ENCODE measurements around the gene ARHGAP28.

ARHGAP28 gene, protein sequence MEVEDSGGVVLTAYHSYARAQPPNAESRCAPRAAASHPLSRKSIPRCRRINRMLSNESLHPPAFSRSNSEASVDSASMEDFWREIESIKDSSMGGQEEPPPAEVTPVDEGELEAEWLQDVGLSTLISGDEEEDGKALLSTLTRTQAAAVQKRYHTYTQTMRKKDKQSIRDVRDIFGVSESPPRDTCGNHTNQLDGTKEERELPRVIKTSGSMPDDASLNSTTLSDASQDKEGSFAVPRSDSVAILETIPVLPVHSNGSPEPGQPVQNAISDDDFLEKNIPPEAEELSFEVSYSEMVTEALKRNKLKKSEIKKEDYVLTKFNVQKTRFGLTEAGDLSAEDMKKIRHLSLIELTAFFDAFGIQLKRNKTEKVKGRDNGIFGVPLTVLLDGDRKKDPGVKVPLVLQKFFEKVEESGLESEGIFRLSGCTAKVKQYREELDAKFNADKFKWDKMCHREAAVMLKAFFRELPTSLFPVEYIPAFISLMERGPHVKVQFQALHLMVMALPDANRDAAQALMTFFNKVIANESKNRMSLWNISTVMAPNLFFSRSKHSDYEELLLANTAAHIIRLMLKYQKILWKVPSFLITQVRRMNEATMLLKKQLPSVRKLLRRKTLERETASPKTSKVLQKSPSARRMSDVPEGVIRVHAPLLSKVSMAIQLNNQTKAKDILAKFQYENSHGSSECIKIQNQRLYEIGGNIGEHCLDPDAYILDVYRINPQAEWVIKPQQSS

GRCh38 chr18:6729247-6730091, at the start of gene ARHGAP28:
Gene ARHGAP28, plus strand, starts transcription at chr18:6729716. Its CDS starts 106 bp downstream, at chr18:6729822.
- Mint-ChIP-seq H3K36me3 (no peaks in the 10 kb centered on the region), H3K9me3 (no peaks in the 10 kb centered on the region), H3K27me3 (peaks cover 23% of the 10 kb centered on the region), H3K4me1 (peaks cover 5% of the 10 kb centered on the region), H3K4me3 (peak within 1 kb of the TSS; percentile 62), H3K27ac (peak within 1 kb of the TSS; percentile 58)
- peak; percentile 22 for DNase-seq
- CTCF ChIA-PET = no interaction called here

DNA sequence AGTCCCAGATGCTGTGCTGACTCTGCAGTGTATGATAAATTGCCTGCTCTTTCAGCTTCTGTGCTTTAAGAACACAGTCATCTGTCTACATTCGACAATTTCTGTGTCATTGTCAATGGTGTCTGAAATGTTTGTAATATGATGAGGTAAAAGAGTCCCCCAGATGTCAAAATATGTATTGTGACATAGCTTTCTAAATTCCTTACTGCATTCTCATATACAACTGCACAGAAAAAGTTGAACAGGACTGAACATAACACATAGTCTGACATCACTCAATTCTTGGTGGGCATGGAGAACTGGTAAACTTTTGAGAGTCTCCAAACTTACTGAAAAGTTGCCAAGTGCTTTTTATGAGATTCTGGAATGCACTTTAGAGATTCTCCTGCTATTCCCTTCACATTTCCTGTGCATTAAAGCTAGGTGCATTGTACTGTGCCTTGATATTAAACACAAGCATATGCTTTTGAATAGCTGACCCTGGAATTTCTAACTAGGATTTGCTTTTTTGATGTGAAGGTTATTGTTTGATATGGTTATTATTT, 48.1 kb upstream of the ARHGAP28 start:
- Mint-ChIP-seq H3K9me3 (no peaks in the 10 kb centered on the region), H3K4me3 (no peak overlapping the region), H3K27ac (no peak overlapping the region), H3K27me3 (no peaks in the 10 kb centered on the region), H3K4me1 (no peaks in the 10 kb centered on the region), H3K36me3 (no peaks in the 10 kb centered on the region)
- no peak for DNase-seq
- CTCF ChIA-PET = no interaction called here

DNA sequence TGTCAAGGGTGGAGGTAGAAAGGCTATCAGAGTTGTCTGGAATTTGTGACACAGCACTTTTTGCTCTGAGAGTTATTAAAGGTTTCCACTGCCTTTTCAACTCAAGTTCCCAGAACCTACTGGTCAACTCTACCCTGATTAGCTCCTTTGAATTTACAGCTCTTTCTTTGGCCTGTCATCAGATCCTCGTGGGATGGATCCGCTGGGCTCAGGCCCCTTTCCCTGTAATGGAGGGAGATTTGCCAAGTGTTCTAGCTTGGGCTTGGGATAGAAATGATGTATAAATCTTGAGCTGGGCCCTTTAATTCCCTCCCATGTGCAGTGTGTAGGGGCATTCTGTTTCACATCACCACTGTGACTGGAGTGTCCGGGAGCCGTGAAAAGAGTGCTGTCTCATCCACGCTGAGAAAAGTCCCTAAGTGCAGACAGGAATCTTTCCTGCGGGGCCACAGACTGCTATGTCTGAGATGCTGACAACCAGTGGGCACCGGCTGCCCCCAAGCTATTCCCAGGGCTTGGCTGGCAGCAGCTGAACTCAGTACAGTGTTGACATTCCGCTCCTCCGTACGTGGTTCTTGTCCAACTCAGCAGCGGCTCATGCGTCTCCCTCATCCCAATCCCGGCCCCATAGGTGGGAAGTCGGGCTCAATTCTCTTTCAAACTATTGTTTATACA, 46.9 kb upstream of the ARHGAP28 start:
- Mint-ChIP-seq H3K36me3 (no peaks in the 10 kb centered on the region), H3K9me3 (no peaks in the 10 kb centered on the region), H3K27ac (no peak overlapping the region), H3K4me3 (no peak overlapping the region), H3K27me3 (no peaks in the 10 kb centered on the region), H3K4me1 (no peaks in the 10 kb centered on the region)
- CTCF ChIA-PET = no interaction called here
- no peak for DNase-seq

DNA sequence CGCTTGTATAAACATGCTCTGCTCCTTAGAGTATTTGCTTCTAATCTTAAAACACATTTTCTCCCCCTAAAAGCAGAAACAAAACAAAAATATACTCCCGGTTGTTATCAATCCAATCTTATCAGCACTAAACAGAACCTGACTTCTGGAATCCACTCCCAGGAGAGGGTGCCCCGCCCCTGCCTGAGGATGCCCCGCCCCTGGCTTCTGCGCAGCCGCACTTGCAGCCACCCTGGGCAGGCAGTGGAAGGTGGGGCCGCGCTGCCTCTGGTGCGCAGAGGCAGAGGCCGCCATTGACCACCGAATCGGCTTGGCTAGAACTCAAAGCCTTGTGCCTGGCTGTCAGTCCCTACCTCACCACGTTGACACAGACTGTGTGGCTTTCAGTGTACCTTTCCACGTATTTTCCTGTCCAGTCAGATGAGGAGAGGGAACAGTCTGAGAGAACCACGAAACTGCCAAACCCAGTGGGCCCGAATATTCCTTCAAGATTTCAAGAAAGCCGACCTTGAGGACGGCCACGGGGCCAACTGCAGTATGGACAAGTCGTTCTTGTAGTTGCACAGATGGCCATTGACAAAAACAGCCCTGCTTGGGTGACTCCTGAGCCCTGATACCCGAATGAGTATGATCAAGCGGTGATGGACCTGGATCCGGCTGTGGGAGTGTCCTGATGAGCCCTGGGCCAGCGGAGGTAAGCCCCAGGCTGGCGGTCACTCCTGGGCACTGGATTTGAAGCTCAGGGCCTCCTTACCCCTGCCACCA, 46.2 kb upstream of the ARHGAP28 start:
- H3K36me3 Mint-ChIP-seq = no peaks in the 10 kb centered on the region
- no peaks in the 10 kb centered on the region for H3K9me3 Mint-ChIP-seq
- H3K4me1 Mint-ChIP-seq = no peaks in the 10 kb centered on the region
- CTCF ChIA-PET = no interaction called here
- H3K4me3 Mint-ChIP-seq = no peak overlapping the region
- H3K27me3 Mint-ChIP-seq = no peaks in the 10 kb centered on the region
- DNase-seq = no peak
- H3K27ac Mint-ChIP-seq = no peak overlapping the region

- DNase-seq = no peak
- CTCF ChIA-PET = no interaction called here
- Mint-ChIP-seq H3K4me3 (no peak overlapping the region), H3K27me3 (no peaks in the 10 kb centered on the region), H3K36me3 (no peaks in the 10 kb centered on the region), H3K27ac (no peak overlapping the region), H3K4me1 (no peaks in the 10 kb centered on the region), H3K9me3 (no peaks in the 10 kb centered on the region)
These were observed 41.8 kb upstream of the ARHGAP28 start for GRCh38 chr18:6687676-6688075.

DNA sequence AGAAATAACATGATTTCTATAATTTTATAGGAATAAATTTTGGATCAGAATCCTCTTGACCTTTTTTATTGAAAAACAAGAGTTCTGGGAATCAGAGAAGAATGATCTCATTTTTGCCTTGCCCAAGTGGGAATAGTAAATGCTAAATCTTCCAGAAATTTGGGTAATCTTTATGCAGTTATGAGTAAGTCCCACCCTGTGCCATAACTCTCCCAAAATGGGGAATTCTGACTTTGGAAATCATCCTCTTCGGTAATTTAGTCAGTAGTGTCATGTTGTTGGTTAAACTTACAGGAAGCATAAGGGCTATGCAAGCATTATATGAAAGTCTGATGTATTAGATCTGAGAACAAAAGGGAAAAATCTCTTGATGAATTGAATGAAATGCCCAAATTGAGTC, 20.6 kb upstream of the ARHGAP28 start:
- CTCF ChIA-PET = no interaction called here
- DNase-seq = no peak
- Mint-ChIP-seq H3K27me3 (no peaks in the 10 kb centered on the region), H3K9me3 (peaks cover 8% of the 10 kb centered on the region), H3K4me3 (no peak overlapping the region), H3K4me1 (no peaks in the 10 kb centered on the region), H3K36me3 (no peaks in the 10 kb centered on the region), H3K27ac (no peak overlapping the region)

DNA sequence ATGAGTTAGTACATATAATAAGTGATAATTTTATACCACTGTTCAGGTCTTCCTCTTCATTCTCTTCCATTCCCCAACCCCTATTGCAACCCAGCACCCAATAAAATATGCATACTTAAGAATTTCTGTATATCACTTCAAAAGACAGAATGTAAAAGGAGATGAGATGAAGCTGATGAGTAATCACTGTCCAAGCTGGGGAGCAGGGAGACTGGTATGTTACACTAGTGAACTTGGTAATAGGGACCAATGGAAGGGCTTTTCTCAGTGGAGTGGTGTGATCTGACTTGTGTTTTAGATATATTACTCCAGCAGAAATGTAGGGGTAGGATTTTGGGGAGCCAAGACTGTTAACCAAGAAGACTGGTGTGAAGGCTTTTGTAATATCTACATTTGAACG, 18.0 kb upstream of the ARHGAP28 start:
- H3K27ac Mint-ChIP-seq = no peak overlapping the region
- H3K4me1 Mint-ChIP-seq = no peaks in the 10 kb centered on the region
- H3K9me3 Mint-ChIP-seq = peaks cover 6% of the 10 kb centered on the region
- H3K4me3 Mint-ChIP-seq = no peak overlapping the region
- H3K36me3 Mint-ChIP-seq = no peaks in the 10 kb centered on the region
- no peaks in the 10 kb centered on the region for H3K27me3 Mint-ChIP-seq
- DNase-seq = no peak
- CTCF ChIA-PET = no interaction called here

DNA sequence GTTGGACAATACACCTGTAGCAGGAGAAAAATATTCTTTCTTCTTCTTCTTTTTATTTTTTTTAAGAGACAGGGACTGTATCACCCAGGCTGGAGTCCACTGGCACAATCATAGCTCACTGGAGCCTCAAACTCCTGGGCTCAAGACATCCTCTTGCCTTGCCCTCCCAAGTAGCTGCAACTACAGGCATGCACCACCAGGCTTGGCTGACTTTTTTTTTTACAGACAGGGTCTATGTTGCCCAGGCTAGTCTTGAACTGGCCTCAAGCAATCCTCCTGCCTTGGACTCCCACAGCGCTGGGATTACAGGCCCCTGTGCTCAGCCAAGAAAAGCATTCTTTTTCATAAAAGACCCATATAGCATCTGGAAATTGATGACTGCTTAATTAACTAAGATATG, 17.1 kb upstream of the ARHGAP28 start:
- Mint-ChIP-seq H3K36me3 (no peaks in the 10 kb centered on the region), H3K9me3 (peaks cover 2% of the 10 kb centered on the region), H3K27ac (no peak overlapping the region), H3K4me1 (no peaks in the 10 kb centered on the region), H3K27me3 (no peaks in the 10 kb centered on the region), H3K4me3 (no peak overlapping the region)
- no peak for DNase-seq
- CTCF ChIA-PET = no interaction called here

DNA sequence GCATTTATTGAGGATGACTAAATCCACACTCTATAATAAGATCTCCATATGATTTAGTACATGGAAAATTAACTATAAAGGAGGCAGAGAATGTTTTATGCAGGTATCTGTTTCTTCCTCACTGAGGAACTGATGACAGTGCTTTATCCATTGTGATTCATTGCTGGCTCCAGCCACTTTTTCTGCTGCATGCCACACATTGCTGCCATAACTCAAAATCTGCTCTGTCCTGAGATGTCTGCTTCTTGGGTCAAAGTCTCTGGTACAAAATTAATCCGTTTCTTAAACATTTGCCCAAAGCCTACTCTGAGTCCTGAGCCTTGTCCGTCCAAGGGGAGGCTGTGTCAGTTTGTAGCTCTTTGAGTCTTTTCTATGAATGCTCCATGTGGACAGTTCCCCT, 15.5 kb upstream of the ARHGAP28 start:
- Mint-ChIP-seq H3K4me1 (no peaks in the 10 kb centered on the region), H3K27me3 (no peaks in the 10 kb centered on the region), H3K27ac (no peak overlapping the region), H3K36me3 (no peaks in the 10 kb centered on the region), H3K4me3 (no peak overlapping the region), H3K9me3 (peaks cover 2% of the 10 kb centered on the region)
- no peak for DNase-seq
- CTCF ChIA-PET = no interaction called here

GRCh38 chr18:6718267-6718666, 11.2 kb upstream of the ARHGAP28 start:
- H3K36me3 Mint-ChIP-seq = no peaks in the 10 kb centered on the region
- no peak overlapping the region for H3K4me3 Mint-ChIP-seq
- H3K27ac Mint-ChIP-seq = no peak overlapping the region
- CTCF ChIA-PET = no interaction called here
- no peaks in the 10 kb centered on the region for H3K4me1 Mint-ChIP-seq
- DNase-seq = no peak
- peaks cover 2% of the 10 kb centered on the region for H3K9me3 Mint-ChIP-seq
- H3K27me3 Mint-ChIP-seq = no peaks in the 10 kb centered on the region

GRCh38 chr18:6719098-6719846, 10.2 kb upstream of the ARHGAP28 start:
- CTCF ChIA-PET = no interaction called here
- H3K27ac Mint-ChIP-seq = no peak overlapping the region
- no peaks in the 10 kb centered on the region for H3K27me3 Mint-ChIP-seq
- no peaks in the 10 kb centered on the region for H3K36me3 Mint-ChIP-seq
- H3K9me3 Mint-ChIP-seq = peaks cover 2% of the 10 kb centered on the region
- H3K4me1 Mint-ChIP-seq = no peaks in the 10 kb centered on the region
- no peak for DNase-seq
- no peak overlapping the region for H3K4me3 Mint-ChIP-seq

- Mint-ChIP-seq H3K4me3 (no peak overlapping the region), H3K27ac (no peak overlapping the region), H3K4me1 (no peaks in the 10 kb centered on the region), H3K9me3 (peaks cover 2% of the 10 kb centered on the region), H3K36me3 (no peaks in the 10 kb centered on the region), H3K27me3 (no peaks in the 10 kb centered on the region)
- no peak for DNase-seq
- CTCF ChIA-PET = no interaction called here
These were observed 9.4 kb upstream of the ARHGAP28 start for GRCh38 chr18:6719910-6720683.
